Glomerular visceral epithelial cell (primary cell): ENCODE measurements around the gene C1orf21.
A peak's percentile ranks its signal among the peaks of the same experiment; 100 is the strongest.

Experiments used
- DNase-seq: peaks from one replicate; pipeline ENCODE4 v3.0.0-alpha.2; 2016; ENCODE audit errors: extremely low spot score

Gene C1orf21

GRCh38 chr1:184445997-184446396, 59.2 kb downstream of the C1orf21 start:
- DNase-seq, result no peak

- DNase-seq, result no peak
Measured at GRCh38 chr1:184447651-184448185, 60.9 kb downstream of the C1orf21 start.

DNA sequence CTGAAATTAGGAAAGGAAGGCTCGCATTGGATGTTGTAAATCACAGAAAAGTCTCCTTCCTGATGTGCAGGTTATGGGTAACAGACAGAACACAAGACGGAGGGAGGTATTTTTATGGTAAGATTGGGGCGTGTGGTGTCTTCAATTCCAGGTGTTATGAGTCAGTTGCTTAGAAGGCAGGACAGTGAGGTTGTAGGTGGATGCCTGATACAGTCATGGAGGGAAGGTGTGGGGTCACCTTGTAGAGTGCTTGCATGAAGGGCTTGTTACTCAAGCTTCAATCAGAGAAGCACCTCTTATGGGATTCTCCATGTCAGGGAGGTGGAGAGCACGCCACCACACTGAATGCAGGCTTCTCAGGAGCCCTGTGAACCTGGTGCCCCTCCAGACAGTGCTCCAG, 63.1 kb downstream of the C1orf21 start:
- DNase-seq, result no peak

DNA sequence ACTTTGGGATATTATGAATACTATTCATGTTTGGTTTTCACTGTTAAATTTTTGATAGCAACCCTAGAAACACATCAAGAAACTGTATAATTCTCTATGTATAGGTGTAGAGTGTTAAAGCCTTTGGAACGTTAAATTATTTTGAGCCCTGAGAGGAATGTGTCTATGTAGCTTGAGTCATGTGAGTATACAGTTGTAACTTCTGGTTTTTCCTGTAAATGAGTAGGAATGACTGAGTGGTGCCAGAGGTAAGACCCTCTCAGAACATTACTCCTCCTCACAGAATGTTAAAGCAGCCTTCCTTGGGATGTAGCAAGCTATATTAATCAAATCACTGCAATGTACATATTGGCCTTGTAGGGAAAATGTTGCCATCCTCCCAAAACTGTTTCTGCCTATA, 69.0 kb downstream of the C1orf21 start:
- DNase-seq, result no peak

GRCh38 chr1:184456189-184456588, 69.4 kb downstream of the C1orf21 start:
- no peak for DNase-seq

- no peak for DNase-seq
Measured at GRCh38 chr1:184457500-184457899, 70.7 kb downstream of the C1orf21 start.

DNA sequence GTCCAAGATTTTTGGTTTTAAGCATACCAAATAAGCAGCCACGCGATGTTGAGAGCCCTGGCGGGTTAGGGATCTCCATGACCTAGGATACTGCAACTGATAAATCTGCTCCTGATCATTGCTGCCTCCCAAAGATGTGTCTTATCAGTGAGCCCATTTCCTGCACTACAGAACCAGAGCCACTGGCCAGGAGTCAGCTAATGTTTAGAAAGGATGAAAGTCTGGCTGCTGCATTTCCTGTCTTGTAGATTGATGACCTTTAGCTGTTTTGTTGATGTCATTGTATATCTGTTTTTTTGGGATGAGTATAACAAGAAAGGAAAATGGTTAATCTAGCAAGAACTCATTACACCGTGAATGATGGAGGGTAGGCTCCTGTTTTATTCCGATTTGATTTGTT, 74.5 kb downstream of the C1orf21 start:
- no peak for DNase-seq

DNA sequence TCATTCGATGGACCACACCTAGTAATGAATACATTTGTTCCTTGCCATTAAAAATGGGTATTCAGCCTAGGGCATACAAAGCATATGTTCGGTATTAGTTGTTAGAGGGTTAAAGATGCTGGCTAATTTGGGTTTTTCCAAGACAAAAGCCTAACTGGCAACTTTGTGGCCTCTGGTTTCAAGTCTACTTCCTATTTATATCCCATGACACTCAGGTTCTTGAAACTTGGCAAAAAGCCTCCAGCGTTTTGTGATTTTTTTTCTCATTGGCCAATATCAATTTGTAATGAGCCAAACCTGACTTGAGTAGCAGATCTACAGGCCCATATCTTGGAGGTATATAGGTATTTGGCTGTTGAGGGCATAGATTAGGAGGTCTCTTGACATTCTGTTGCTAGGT, 75.3 kb downstream of the C1orf21 start:
- DNase-seq, result no peak

GRCh38 chr1:184462990-184463389, 76.2 kb downstream of the C1orf21 start:
- DNase-seq, result no peak

DNA sequence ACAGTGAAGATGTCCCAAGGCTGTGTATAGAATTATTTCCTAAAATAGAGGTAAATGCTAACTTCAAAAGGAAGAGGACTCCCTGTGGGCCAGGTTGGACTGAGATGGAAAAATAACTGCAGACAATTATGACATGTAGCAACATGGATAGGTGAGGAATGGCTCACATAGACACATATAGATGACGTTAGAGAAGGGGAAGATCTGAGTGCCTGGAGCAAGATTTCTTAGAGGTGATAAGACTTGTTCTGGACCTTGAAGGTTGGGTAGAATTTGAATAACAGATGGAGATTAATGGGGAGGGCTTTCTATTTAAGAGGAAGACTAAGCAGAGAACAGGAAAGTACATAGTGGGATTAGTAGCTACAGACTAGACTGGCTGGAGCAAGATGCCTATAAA, 76.9 kb downstream of the C1orf21 start:
- DNase-seq, result no peak

DNA sequence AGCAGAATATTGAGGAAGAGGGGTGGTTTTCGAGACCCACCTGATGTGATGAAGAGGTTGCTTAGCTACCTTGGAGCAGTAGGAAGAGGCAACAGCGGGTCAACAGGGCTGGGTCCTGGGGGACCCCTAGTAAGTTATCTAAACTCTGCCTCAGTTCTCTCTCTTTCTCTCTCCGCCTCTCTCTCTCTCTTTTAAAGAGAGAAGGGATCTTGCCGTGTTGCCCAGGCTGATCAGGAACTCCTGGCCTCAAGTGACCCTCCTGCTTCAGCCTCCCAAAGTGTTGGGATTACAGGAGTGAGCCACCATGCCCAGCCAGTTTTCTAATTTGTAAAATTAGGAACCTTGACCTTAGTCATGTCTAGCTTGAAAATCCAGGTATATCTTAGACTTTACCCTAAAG, 77.9 kb downstream of the C1orf21 start:
- DNase-seq, result no peak

GRCh38 chr1:184465489-184466146, 78.8 kb downstream of the C1orf21 start:
- DNase-seq, result no peak

GRCh38 chr1:184467295-184467694, 80.5 kb downstream of the C1orf21 start:
- no peak for DNase-seq

GRCh38 chr1:184469396-184469795, 82.6 kb downstream of the C1orf21 start:
- DNase-seq, result no peak

DNA sequence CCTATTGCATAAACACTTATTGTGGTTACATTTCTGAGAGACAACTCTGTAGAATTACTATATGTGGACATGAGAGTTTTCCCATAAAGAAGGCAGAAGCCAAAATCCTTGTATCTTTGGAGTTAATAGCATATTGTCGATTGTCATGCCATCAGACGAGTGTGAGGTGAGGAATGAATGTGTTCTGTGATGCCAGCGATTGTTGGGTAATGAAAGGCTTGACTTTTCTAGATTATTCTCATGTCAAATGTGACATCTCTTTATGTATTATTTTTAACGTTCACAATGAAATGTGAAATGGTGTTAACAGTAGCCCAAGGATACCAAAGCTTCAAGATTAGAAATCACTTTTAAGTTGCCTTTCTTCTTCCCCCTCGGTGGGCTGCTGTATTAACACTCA, 84.9 kb downstream of the C1orf21 start:
- DNase-seq, result no peak

GRCh38 chr1:184472136-184472535, 85.3 kb downstream of the C1orf21 start:
- no peak for DNase-seq

- DNase-seq, result no peak
Measured at GRCh38 chr1:184473176-184473966, 86.5 kb downstream of the C1orf21 start.

- DNase-seq, result no peak
Measured at GRCh38 chr1:184476187-184476586, 89.4 kb downstream of the C1orf21 start.

DNA sequence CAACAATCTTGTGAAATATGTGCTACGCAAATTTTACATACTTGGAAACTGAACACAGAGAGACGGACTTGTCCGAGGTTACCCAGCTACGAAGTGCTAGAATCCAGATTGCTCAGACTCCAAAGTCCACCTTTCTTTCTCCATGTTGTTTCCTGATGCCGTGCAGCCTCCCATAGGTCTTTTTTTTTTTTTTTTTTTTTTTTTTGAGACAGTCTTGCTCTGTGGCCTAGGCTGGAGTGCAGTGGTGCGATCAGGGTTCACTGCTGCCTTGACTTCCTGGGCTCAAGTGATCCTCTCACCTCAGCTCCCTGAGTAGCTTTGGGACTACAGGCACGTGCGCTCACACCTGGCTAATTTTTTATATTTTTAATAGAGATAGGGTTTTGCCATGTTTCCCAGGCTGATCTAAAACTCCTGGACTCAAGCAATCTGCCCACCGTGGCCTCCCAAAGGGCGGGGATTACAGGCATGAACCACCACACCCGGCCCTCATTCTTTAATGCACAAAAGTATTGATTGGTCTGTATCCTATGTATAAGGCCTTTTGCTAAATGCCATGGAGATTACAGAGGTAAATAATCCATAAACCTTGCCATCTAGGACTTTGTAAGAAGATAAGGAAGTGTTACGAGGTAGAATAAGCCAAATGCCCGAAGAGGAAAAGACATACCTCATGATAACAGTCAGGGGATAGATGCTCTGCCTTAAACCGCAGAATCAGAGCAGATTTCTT, 92.8 kb downstream of the C1orf21 start:
- DNase-seq, result no peak

DNA sequence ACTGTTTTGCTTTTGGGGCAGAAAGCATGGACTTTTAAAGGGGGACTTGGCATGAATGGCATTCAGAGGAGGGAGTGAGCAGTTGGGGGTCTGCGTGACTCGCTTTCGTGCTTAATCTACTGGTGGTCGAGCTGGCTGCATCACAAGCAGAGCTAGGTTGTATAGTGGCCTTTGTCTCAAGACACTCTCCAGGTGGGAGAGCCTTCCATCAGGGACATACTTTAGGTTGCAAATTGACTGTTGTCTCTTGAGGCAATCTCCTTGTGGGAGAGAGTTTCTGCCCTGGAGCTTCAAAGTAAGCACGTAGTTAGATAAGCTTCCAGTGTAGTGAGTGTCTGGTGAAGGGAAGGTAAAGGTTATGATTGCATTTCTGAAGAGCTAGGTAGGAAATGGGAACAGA, 93.9 kb downstream of the C1orf21 start:
- no peak for DNase-seq

- DNase-seq, result no peak
Measured at GRCh38 chr1:184482136-184482535, 95.3 kb downstream of the C1orf21 start.

DNA sequence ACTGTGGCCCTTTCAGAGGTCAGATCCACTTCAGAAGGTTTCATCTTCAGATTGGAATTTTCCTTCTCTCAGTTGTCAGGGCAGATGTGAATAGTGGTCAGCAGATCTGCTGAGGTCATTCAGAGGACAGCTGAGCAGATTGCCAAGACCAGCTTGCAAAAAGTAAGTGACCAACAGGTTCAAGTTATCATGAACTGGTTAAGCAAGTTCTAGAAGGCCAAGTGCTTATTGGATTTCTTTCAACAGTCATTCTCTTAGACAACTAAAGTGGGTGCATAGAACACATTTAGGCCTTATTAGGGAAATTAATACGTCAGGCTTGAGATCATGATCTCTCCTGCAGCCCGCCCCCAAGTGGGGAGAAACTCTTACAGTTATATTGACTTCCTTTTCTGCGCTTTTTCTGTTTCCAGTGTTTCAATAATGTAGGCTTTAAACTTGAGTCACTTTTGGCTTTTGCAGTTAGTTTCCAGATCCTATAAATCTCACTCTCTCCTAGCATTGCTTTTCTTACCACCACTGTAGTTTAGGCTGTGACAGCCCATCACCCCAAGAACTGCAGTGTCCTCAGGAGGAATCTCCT, 96.4 kb downstream of the C1orf21 start:
- peak; percentile 53 for DNase-seq
